Activated gamma-delta T cell treated with Interleukin-2 at 50 U/mL for 16 hours (primary cell): Measurements from ENCODE around the gene DLL4.

ENCODE experiments used
- DNase-seq: peaks from one replicate; pipeline ENCODE4 v3.0.0-alpha.2; 2020

DLL4 gene

DNA sequence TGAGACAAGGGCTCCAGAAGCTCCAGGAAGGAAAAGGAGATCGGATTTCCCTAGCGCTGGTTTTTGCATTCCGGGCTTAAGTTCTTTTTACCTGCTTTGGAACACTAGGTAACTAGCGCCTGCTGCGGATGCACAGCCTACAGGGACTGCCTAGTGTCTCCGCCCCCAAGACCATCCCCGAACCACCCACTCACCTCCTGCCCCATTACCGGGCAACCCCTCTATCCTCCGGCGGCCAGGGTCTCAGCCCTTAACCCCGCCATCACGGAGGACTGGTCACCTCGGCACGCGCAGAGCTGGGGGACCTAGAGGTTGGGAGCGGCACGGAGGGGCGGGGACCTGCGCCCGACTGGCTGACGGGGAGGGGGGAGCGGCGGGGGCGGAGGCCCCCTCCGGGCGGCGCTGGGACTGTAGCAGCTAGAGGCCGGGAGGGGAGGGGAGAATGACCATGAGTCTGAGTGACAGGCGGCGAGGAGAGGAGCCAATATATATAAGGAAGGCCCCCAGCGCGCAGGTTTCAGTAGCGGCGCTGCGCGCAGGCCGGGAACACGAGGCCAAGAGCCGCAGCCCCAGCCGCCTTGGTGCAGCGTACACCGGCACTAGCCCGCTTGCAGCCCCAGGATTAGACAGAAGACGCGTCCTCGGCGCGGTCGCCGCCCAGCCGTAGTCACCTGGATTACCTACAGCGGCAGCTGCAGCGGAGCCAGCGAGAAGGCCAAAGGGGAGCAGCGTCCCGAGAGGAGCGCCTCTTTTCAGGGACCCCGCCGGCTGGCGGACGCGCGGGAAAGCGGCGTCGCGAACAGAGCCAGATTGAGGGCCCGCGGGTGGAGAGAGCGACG is at the start of gene DLL4:
Gene DLL4, plus strand, starts transcription at position 520 of the 839 bp plus-strand sequence. CDS start 329 bp downstream, outside the sequence.
- peak; percentile 28 for DNase-seq

DNA sequence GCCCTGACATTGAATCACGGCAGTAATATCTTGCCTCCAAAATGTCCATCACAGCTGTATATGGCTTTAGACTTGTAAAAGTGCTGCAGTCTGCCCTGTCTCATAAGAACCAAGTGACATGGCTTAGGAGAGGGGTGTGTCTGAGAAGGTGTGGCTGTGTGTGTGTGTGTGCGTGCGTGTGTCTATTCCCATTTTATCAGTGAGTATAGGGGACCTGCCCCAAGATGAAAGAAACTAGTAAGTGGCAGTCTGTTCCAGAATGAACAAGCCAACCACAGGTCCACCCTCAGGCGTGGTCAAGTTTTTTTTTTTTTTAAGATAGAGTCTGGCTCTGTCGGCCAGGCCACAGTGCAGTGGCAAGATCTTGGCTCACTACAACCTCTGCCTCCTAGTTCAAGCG is 49.5 kb upstream of the DLL4 start:
- no peak for DNase-seq

DNA sequence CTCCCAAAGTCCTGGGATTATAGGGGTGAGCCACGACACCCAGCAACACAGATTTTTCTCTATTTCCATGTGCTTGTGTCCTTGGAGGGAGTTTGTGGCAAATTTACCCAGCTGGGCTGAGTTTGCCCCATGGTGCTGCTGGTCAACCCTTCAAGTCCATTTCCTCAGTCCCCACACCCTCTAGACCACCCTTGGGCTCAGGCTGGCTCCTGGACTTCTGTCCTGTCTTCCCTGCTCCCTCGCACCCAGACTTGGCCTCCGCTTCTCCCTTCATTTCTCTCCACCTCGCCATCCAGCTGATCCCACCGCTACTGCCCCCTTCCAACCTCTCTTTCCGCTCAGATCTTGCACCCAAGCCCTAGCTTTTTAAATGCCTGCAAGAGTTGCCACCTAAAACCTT is 47.8 kb upstream of the DLL4 start:
- no peak for DNase-seq

DNA sequence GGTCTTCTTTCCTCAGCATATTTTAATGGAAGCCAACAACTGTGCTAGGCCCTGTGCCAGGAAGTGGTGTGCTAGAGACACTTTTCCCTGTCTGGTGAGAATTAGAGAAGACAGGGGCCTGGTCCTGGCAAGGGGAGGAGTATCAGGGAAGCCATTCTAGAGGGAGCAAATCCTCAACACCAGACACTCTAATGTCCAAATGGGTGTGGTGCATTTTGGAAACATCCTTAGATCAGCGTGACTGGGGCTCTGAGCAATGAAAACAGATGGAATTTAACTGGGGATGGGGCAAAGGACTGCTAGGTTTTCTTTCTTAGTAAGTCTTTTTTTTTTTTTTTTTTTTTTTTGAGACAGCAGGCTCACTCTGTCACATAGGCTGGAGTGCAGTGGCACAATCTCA is 42.6 kb upstream of the DLL4 start:
- no peak for DNase-seq

DNA sequence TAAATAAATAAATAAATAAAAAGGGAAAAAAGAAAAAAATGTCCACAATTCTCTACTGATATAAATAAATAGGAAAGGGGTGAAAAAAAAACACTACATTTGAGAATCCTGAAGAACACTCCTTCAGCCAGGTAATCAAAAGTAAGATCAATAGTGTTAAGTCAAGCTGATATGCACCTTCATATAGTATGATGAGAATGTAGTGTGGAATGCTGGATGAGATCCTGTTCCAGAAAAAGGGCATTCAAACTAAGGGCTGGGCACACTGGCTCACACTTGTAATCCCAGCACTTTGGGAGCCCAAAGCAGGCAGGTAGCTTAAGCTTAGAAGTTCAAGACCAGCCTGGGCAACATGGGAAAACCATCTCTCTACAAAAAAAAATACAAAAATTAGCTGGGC is 40.0 kb upstream of the DLL4 start:
- DNase-seq, result no peak

- DNase-seq, result no peak
Observed at GRCh38 chr15:40891138-40891537, 38.0 kb upstream of the DLL4 start.

- no peak for DNase-seq
Observed at GRCh38 chr15:40891810-40892446, 37.2 kb upstream of the DLL4 start.

DNA sequence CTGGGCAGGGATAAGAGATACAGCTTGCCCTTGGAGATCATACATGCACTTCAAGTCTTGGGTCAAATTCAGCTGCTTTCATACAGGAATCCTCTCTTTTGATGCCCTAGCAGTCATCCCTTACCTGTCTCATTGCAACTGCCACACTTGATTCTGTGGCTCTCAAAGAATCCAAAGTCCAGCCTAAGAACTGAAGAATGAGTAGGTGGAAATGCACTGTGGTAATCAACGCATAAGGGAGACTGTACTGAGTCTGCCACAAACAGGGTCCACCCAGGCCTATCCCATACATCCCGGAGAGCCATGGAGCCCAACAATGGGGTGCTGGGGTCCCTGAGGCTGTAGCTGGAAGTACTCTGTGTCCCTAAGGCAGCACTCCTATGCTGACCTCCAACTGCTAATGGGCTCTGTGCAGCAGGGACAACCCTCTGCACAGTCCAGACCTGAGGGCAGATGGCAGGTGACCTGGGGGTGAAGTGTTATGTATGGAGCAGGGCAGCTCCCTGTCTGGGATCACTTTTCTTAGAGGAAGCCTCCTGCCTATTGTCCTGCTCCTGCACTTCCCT is 36.6 kb upstream of the DLL4 start:
- DNase-seq, result no peak

DNA sequence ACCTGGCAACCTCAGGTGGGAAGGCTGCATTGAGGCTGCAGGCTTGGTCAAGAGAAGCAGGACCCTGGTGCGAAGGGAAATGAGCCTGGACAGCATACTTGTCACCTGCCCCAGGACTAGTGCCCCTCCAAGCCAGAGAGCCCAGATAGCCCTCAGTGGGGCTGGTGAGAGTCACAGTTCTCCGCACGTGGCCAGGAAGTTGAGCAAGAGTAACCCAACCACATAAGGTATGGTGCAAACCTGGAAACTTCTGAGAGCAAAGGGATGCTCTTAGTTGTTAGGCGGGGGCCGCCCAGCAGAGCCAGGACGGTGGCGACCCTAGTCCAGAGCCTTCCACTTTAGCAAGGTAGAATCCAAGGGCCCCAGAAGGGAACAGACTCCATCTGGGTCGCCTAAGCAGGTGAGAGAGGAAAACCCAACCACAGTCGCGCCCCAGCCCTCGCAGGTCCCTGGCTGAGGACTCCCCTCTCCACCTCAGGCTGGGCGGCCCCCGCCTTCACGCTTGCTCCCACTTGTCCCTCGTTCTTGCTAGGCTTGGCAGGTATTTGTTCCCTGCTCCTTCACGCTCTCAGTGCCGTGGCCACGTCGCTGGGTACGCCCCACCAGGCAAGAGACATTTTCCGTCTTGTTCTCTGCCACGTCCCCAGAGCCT is 36.0 kb upstream of the DLL4 start:
- no peak for DNase-seq

DNA sequence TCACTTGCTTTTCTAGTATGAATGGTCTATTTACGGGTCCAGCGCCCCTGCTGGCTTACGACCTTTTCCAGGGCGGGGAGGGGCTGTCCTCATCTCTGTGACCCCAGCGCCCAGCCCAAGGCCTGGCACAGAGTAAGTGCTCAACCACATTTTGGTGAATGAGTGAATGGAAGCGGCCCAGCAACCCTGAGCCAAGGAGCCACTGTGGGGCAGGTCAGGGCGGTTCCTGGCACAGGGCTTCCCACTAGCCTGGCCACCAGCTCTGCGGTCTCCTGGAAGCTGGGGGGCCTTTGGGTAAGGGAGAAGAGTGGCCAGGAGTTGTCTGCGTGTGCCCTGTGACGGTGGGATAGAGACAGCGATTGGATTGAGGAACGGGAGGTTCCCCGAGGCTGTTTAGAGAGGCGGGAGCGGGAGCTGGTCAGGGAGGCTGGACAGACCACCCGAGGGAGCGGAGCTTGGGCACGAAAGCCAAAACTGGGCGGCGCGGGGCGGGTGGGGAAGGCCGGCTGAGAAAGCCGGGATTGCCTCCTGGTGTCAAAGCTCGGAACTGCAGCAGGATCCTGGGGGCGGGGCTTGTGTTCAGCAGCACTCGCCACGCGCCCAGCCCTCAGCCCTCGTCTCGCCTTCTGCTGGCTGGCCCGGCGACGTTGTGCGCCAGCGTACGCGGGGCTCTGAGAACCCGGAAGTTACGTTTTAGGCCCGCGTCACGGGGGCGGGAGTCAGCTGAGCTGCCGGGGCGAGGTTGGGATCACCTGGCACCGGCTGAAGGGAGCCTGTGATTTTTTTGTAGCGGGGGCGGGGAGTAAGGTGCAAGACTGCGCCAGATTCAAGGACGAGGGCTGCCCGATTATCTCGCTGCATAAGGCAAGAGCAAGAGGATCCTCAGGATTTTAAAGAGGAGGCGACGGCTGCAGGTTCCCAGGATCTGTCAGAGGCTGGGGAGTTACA is 35.1 kb upstream of the DLL4 start, which contains the start of gene VPS18:
Gene VPS18, plus strand, starts transcription at position 718 of the 948 bp plus-strand sequence. CDS start 319 bp downstream, outside the sequence.
- peak; percentile 99 for DNase-seq

DNA sequence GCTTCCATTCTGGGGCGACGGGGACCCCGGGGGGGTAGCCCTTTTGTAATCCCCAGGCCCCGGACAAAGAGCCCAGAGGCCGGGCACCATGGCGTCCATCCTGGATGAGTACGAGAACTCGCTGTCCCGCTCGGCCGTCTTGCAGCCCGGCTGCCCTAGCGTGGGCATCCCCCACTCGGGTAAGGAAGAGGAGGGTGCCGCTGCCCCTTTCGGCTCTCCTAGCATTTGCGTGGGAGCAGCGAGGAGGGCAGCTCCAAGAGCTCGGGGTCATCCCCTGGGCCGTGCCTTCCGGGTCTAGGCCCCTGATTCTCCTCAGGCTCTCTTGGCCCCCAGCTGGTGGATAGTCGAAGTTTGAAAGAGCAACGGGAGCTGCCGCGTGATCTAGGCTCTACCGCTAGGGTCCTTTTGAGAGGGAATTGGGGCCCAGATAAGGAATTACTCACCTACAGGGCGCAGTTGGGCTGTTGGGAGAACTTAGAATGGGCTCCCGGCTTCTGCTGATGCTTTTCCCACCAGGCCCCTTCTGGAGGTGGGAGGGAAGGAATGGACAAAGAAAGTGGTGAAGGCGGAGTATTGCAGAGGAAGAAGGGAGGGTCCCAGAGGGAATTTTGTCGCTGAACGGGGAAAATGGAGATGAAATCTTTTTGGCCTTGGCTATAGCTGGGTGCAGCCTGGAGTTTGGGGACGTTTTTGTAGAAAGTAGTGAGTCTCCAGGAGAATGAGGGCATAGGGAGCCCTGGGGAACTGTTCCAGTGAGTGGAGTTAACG is 34.3 kb upstream of the DLL4 start:
- peak; percentile 49 for DNase-seq

- DNase-seq, result no peak
Observed at GRCh38 chr15:40899536-40900207, 29.5 kb upstream of the DLL4 start.

- no peak for DNase-seq
Observed at GRCh38 chr15:40900256-40901052, 28.7 kb upstream of the DLL4 start.

DNA sequence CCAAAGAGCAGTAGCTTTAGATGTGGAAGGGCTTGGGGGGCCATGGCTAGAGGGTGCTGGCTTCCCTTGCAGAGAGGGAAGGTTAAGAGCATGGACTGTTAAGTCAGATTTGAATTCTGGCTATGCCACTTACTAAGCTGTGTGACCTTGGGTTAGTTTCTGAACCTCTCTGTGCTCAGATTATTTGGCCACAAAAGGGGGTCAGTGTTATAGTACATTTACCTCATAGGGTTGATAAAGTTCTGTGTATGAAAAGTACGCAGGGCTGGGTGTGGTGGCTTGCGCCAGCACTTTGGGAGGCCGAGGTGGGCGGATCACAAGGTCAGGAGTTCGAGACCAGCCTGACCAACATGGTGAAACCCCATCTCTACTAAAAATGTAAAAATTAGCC is 28.1 kb upstream of the DLL4 start:
- DNase-seq, result no peak

DNA sequence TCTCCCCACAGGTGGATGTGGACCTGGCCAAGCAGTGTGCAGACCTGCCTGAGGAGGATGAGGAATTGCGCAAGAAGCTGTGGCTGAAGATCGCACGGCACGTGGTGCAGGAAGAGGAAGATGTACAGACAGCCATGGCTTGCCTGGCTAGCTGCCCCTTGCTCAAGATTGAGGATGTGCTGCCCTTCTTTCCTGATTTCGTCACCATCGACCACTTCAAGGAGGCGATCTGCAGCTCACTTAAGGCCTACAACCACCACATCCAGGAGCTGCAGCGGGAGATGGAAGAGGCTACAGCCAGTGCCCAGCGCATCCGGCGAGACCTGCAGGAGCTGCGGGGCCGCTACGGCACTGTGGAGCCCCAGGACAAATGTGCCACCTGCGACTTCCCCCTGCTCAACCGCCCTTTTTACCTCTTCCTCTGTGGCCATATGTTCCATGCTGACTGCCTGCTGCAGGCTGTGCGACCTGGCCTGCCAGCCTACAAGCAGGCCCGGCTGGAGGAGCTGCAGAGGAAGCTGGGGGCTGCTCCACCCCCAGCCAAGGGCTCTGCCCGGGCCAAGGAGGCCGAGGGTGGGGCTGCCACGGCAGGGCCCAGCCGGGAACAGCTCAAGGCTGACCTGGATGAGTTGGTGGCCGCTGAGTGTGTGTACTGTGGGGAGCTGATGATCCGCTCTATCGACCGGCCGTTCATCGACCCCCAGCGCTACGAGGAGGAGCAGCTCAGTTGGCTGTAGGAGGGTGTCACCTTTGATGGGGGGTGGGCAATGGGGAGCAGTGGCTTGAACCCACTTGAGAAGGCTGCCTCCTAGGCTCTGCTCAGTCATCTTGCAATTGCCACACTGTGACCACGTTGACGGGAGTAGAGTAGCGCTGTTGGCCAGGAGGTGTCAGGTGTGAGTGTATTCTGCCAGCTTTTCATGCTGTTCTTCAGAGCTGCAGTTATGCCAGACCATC is 26.3 kb upstream of the DLL4 start:
- DNase-seq, result no peak

DNA sequence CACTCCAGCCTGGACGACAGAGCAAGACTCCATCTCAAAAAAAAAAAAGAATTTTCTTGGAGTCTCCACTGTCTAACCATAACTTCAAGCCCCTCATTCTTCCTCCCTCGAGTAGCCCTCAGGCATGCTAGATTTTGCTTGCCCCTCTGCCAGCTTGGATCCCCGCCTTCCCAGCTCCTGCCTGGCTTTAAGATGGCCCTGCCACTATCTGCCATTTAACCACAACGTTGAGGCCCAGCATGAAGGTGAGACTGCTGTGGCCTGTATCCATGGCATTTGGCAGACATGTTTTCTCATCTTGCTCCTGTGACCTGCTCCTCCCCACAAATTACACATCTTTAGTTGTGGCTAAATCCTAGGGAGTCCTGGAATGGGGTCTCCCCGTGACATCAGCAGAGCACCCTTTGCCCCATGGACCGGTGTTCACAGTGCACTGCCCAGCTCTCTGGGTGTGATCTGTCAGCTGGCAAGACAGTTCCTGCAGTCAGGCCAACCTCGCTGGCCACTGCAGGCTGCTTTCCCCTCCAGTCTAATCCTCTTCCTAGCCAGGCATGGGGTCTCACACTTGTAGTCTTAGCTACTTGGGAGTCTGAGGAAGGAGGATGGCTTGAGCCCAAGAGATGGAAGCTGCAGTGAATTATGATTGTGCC is 24.5 kb upstream of the DLL4 start:
- no peak for DNase-seq

DNA sequence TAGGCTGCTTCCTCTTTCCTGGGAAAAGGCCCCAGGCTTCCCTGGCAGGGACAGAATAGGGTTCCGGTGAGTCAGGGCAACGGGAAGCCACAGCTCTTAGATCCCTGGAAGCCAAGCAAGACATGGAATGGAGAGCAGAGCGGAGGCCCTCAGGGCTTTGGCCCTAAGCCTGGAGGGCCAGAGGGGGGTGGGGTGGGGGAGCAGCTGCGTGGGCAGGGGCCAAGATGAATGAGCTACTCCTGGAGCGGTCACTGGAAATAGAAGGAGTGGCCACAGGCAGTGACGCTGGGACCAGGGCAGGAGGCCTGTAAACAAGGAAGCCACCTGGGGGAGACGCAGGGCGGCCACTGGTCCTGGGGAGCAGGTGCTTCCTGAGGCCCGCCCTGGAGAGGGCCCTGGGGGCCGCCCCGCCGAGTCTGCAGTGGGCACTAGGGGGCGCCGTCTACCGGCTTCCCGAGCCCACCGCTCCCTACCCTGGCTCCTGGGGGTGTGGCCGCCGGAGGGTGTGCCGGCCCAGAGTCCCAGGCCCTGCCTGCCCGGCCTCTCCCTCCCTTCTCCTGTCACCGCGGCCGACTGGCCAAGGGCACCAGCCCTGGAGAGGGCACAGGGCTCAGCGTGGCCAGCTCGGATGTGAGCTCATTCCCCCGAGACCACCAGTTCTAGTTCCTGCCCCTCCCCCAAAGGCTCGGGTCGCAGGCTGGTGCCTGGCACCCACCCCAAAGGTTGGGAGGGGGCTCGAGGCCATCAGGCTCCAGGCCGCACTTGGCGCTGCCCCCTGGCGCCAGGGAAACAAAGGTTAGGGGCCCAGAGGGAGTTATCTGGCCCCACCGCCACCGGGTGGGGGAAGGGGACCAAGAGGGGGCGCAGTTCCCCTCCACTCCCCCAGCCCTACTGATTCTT is 22.8 kb upstream of the DLL4 start:
- peak; percentile 69 for DNase-seq
